Activated CD8-positive, alpha-beta memory T cell treated with anti-CD3 and anti-CD28 coated beads, Interleukin-2, amount 50 U/mL, for 1 hour (primary cell): ENCODE measurements around the gene CSNK1D.

Experiments used
- DNase-seq: peaks from one replicate; pipeline ENCODE4 v3.0.0-alpha.2; 2020; ENCODE audit errors: extremely low read depth

The CSNK1D gene

DNA sequence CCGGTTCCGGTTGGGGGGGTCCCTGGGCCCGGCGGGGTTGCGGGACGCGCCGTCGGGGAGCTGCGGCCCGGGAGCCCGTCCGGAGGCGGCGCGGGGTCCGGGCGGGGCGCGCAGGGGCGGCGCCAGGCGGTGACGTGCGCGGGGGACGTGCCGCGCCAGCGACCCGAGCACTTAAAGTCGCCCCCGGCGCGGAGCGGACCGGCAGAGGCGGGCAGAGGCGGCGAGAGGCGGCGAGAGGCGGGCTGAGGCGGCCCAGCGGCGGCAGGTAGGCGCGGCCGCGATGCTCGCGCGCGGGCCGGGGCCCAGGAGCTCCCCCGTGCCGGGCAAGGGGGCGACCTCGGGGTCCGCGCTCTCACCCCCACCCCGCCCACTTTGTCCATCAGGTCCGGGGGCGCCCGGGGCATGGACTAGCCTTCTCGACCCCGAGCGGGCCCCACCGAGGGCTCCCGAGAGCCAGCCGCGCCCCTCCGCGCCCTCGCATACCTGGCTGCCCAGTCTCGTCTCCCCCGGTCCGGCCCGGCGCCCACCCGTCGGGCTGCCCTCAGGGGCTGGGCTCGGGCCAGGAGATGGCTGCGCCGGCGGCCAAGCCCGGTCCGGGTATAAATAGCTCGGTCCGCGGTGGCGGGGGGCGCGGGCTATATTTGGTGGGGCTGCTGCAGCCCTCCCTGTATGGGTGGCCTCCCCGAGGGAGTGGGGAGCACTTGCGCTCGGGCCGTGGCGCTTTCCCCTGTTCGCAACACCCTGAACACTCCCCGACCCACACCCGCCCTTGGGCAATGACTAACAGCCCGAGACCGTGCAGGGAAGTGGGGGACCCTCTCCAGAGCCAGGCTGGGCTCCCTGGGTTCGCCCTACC, 44.4 kb downstream of the CSNK1D start, which contains the start of gene SLC16A3:
Gene SLC16A3 (plus strand): TSS at position 201 of the 856 bp plus-strand sequence. CDS start 6,967 bp downstream, outside the sequence.
- no peak for DNase-seq

DNA sequence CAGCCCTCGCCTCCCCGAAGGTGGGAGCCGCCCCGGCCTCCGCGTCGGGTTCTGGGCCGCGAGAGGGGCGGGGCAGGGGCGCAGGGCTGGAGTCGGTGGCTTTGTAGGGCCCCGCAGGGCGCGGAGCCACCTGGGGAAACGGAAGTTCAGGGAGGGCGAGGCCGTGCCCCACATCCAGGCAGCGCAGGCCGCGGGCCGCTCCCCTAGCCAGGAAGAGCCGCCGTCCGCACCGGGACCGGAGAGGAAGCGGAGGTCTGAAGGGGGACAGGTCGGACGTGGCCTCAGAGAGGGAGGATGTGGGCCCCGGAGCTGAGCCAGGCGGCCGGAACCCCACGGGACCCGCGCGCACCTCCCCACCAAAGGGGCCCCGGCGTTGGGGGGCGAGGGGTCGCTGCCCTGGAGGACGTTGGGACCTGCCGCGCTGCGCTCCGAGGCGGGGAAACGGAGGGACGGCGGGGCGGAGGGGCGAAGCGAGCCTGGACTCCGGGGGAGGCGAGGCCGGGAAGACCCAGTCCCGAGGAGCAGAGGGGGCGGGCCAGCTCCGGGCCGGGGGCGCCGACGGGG, 45.1 kb downstream of the CSNK1D start:
- no peak for DNase-seq

DNA sequence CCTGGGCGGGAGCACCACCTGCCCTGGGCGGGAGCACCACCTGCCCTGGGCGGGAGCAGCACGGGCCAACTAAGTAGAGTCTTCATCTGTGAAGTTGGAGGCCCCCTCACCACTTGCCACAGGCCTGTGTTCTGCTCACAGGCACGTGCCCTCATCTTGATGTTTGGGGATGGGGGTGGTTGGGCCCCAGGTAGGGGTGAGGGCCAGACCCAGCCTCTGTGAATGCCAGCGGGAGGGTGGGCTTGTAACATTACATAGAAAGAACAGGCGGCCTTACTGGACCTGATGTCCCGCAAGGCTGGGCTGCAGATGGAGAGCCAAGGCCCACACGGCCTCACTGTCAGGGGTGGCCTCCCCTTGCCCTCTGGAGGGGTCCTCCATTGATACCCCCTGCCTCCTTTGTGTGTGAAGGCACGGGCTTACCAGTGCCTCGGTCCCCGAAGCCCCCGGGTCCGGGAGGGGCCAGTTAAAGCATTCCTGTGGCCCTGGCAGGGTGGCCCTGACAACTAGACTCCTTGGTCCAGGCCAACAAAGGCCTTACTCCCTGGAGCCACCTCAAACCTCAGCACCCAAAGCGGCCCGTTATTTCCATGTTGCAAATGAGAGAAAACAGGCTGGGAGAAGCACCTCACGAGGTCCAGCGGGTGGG, 45.7 kb downstream of the CSNK1D start:
- DNase-seq = no peak

DNA sequence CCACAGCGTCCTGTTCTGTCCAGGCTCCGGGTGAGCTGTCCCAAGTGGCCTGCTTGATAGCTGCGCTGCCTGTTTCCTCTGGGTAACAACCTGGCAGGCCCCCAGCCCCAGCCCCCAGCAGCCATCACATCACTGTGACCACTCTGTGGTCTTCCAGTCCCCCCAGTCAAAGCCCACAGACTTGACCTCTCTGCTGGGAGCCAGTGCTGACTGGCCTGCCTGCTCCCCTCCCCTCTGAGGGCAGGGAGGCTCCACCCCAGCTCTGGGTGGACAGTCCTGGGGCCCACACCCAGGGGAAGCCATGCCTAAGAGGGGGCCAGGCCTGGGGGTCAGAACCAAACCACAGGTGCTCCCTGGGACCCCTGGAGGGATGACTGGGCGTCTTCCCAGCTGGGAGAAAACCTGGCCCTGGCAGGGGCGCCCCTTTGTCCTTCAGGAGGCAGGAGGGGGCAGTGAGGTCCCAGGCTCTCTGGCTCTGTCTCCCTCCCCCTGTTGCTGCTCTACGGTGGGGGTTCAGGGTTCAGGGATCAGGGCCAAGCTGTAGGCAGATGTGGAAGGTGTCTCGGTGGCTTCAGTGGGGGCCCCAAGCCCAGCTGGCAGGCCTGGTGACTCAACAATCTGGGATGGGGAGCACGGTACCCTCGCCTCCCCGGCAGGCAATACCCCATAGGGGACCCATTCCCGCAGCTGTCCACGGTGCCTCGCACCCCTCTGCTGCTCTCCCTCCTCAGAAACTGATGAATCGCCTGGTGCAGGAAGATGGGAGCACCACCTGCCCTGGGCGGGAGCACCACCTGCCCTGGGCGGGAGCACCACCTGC, 46.5 kb downstream of the CSNK1D start:
- no peak for DNase-seq

DNA sequence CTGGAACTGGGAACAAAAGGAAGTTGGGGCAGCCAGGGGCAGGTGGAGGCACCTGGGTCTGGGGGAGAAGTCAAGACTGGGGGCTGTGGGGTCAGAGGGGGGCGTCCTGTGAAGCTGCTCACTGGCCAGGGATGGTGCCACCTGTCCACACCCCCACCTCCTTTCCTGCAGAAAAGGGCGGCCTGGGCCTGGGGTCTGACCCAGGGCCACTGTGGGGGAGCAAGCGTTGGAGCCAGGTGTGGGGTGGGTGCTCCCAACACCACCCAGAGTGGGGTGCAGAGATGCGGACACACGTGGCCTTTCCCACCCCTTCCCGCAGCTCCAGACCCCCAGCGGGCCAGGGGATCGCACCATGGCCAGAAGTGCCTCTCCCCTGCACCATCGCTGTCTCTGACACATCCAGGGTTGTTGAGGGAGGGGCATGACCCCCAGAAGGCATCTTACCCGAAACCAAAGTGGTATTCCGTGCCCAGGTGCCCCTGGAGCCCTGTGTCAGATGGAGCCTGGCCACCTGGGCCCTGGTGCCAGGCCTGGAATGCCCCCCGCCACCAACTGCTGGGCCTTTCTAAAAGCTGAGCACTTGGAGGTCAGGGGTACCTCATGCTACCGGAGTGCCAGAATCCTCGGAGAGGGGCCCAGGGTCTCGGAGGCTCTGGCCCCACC, 47.2 kb downstream of the CSNK1D start:
- DNase-seq = no peak

DNA sequence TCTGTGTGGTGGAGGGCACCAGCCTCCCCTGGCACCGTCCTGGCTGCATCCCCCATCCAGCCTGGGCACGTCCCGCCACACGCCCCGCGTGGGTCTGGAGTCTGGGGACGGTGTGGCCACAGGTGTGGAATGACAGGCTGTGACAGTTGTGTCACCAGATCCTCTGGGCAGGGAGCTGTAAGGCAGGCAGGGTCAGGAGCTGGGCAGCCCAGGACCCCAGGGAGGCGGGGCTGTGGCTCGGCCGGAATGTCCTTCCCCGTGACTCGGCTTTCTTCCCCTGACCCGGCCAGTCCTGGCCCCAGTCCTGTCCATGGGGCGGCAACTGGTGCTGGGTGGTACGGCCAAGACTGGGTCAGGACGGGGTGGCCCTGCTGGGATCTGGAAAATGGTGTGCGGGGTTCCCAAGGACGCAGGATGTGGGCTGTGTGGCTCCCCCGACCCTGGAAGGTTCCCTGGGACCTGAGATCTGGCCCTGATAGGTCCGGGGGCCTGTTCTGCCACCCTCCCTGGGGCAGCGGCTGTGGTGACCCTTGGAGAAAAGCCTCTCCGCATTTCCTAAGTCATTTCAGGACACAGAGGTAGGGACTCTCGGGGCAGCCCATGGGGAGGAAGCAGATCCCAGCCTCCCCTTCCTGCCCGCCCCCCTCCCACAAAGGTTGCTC, 48.0 kb downstream of the CSNK1D start:
- no peak for DNase-seq

DNA sequence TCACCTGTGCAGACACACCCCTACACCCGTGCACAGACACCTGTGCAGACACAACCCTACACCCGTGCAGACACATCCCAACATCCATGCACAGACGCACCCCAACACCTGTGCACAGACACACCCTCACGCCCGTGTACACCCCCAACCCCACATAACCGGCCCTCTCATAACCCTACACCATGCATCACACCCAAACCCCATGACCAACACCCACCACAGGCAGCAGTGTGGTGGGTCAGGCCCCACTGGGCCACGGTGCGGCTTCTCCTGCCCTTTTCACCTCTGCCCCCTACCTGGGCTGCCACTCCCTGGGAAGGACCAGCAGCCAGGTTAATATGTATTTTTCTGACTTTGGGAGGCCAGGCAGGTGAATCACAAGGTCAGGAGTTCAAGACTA, 48.8 kb downstream of the CSNK1D start:
- DNase-seq = no peak

DNA sequence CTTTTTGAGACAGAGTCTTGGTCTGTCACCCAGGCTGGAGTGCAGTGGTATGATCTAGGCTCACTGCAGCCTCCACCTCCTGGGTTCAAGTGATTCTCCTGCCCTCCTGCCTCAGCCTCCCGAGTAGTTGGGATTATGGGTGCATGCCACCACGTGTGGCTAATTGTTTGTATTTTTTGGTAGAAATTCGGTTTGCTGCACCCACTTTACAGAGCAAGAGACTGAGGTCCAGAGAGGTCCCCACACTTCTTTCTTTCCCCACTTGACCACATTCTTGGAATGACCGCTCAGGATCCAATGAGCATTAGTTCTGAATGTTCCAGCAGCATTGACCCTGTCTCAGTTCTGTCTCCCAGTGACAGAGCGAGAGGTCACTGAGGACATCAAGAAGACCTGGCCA, 50.0 kb downstream of the CSNK1D start:
- DNase-seq = no peak

DNA sequence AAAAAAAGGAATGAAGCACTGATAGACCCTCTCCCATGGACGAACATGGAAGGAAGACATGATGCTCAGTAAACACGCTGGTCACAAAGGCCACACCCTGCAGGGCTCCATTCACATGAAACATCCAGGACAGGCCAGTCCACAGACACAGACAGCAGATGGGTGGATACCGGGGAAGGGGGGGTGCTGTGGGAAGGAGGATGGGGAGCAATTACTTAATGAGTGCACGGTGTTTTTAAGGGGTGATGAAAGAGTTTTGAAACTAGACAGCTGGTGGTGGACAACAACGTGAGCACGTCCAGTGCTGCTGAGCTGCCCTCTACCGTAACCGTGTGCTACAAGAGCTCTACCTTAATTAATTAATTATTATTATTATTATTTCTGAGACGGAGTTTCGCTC, 50.7 kb downstream of the CSNK1D start:
- DNase-seq = no peak

DNA sequence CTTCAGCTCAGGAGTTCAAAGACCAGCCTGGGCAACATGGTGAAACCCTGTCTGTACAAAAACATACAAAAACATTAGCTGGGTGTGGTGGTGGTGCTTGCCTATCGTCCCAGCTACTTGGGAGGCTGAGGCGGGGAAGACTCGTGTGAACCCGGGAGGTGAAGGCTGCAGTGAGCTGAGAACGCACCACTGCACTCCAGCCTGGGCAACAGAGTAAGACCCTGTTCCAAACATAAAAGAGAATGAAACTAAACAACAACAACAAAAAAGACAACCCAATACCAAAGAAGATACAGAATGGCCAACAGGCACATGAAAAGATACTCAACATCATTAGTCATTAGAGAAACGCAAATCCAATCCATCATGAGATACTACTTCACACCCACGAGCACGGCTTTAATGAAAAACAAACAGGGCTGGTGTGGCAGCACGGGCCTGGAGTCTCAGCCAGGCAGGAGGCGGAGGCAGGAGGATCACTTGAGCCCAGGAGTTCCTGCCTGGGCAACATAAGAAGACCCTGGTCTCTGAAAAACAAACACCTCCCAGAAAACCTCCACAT, 52.1 kb downstream of the CSNK1D start:
- no peak for DNase-seq

DNA sequence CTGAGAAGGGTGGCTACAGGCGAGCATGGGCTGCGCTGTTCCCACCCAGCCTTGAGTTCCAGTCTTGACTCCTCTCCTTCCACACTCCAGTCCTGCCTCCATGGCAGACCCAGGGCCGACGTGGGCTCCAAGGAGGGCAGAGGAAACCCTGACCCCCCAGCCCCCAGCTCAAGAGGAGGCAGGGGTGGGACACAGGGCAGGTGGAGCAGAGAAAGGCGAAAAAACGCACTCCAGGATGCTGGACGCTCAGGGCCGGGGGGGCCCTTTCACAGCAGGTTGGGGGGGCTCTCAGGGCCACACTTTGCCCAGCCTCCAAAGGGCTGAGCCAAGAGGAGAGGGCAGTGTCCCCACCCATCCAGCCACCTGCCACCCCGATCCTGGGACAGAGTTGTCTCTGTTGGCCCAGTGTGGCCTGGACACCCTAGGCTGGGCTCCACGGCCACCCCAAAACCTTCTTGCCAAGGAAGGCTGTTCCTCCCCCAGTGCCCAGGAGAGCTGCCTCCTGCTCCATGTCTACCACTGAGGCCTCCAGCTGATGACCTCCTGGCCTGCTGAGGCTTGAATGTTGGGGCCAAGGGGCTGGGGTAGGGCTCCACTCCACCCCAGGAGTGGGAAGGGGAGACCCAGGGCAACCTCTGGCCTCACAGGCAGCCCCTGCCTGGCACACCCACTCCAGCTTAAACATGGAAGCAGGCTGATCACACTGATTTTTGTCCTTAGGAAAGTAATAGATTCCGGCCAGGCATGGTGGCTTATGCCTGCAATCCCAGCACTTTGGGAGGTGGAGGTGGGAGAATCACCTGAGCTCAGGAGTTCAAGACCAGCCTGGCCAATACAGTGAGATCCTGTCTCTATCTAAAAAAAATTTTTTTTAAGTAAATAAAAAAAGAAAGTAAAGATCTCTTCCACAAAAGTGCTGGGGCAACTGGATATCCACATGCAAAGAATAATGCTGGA, 53.5 kb downstream of the CSNK1D start:
- no peak for DNase-seq

DNA sequence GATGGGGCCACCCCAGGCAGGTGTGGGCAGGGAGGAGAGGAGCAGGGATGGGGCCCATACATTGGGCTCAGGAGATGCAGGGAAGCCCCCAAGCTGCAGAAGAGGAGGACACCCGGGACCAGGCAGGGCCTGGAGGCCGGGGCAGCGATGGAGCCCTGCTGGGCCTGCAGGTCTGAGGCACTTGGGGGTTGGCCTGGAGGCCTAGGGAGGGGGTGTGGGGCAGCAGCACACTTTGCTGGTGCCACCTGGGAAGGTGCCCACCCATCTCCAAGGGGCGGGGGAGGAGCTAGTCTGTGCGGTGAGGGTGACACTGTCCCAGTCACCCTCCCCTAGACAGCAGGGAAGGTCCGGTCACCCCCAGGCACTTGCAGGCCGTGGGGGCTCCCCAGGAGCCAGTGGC, 54.4 kb downstream of the CSNK1D start:
- DNase-seq = no peak

DNA sequence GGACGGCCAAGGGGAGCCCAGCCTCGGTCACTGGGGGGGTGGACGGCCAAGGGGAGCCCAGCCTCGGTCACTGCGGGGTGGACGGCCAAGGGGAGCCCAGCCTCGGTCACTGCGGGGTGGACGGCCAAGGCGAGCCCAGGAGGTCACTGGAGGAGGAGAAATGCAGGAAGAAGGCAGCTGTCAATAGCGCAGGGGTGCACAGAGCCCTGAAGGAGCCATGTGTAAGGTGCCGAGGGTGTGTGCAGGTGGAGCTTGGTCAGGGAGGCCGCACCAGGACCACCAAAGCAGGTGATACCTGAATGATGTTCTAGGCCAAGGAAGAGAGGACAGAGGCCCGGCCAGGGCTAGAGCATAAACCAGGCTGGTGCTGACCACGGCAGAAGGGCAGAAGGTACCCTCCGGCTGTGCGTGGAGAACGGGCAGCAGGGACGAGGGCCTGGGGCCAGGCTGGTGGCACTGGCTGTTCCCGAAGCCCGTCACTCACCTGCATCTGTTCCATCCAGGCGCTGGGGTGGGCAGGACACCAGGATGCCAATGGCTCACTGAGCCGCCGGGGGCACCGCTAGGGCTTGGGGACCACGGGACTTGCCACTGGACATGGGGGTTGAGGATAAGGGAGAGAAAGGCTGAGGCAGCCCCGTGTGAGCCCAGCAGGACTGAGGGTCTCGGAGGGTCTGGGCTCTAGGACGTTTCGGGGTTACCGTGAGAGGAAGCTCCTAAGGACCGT, 55.0 kb downstream of the CSNK1D start:
- DNase-seq = no peak

DNA sequence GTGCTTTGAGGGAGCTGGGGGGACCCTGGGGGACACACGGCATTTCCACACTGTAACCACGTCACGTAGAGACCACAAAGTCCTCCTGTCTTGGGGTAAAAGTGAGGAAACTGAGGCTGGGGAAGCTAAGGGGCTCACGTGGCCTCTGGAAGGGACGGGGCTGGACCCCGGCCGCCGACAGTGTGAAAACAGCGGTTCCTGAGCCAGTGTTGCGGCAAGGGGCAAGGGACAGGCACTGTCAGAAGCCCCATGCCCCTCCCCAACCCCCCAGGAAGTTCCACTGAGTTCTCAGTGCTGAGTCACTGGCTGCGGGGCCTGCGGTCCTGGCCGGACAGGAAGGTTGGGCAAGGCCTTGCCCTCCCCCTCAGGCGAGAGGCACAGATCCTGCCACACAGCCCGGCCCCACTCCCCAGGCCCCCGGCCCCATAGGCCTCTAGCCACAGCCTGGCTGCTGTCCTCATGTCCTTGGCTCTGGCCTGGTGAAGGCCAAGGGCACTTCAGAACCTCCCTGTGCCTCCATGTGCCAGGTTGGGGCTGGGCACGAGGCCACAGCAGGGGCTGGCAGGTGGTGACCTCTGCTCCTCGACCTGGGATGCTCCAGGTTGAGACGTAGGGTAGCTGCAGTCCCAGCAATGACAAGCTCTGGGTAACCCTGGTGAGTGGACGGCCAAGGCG, 55.8 kb downstream of the CSNK1D start:
- DNase-seq = no peak

DNA sequence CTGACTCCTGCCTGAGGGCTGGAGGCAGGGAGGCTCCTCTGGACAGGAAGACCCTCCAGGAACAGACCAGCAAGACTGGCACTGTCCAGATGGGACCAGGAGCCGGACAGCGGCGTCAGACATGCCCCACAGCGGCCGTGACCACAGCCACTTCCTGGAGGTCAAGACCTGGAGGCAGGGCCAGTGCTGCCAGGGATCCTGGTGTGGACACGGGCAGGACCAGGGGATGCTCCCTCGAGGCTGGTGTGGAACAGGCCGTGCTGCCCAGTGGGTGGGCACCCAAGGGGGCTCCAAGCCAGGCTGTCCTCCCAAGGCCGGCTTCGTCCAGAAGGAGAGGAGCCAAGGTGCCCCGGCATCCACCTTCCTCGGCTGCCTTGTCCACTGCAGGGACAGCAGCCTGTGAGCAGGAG, 56.4 kb downstream of the CSNK1D start:
- no peak for DNase-seq

DNA sequence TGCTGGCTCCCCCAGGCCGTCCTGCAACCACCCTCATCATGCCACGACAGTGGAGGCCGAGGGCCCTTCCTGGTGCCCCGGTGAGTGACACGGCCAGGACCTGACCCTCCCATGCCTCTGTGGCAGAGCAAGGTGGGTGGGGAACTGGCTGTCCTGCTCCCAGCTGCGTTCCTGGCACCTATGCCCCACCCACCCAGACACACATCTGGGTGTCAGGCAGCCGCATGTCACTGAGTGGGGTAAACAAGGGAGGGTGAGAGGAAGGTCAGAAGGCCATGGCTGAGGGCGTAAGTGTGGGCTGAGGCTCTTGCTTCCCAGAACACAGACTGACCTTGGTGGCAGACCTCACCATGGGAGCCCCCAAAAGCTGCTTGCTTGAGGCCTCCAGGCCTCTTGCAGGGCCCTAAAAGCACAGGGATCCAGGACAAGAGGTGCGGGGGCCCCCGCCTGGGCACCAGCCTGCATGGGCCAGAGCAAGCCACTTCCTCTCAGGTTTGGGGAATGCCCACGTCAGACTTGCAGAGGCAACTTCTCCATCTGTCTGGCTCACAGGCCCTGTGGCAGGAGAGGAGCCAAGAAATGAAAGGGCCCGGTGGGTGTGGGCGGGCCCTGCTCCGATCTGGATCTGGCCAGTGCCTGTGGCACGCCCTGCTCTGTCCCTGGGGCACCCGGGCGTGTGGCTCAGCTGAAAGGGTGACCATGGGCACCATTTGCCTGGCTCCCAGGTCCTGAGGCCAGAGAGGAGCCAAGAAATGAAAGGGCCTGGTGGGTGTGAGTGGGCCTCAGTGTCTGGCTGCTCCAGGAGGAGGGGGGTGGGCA, 57.0 kb downstream of the CSNK1D start:
- no peak for DNase-seq

DNA sequence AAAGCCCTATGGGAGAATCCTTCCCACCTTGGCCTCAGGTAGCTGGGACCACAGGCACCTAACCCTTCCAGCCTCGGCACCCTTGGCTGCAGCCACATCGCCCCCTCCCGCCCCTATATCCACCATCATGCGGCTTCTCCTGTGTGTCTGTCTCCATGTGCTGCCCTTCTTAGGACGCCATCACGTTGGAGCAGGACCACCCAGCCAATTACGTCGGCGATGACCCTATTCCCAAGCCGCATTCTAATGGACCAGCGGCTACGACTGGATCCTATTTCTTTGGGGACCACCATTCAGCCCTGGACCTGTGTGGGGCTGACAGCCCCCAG, 57.6 kb downstream of the CSNK1D start:
- no peak for DNase-seq
